Mucosa of descending colon (tissue), 3 donors: ENCODE results near the gene PTGIR. TPM values are rescaled to one million over a fixed set of nuclear protein-coding genes. Genes with fewer than 3 reads are reported as not detected.

ENCODE experiments used
- ATAC-seq: fragments of 200-7000 bp; cut with Tn5 transposase; one replicate; pipeline ENCODE4 v1.9.1; 2020; ENCODE audit warnings: mild to moderate bottlenecking, moderate library complexity
- DNase-seq, 3 donors: peaks; one replicate each; pipeline ENCODE4 v3.0.0-alpha.2; 2020
- H3K36me3 ChIP-seq: fragments of 200-600 bp; one replicate; pipeline ENCODE4 v1.8.0; 2021; ENCODE audit warnings: low read depth, mild to moderate bottlenecking
- H3K4me1 ChIP-seq: fragments of 200-600 bp; one replicate; pipeline ENCODE4 v1.8.0; 2021; ENCODE audit warnings: low read depth, mild to moderate bottlenecking
- H3K4me3 ChIP-seq: fragments of 200-600 bp; one replicate; pipeline ENCODE4 v1.8.0; 2021; ENCODE audit warnings: mild to moderate bottlenecking
- H3K9me3 ChIP-seq: fragments of 200-600 bp; one replicate; pipeline ENCODE4 v1.8.0; 2021; ENCODE audit warnings: mild to moderate bottlenecking
- intact Hi-C, 2 donors: fragments of 100-400 bp; cut with DNase I in 1 of 2; cut with micrococcal nuclease in 1 of 2; formaldehyde crosslinking; loops; one replicate each; pipeline versions ENCODE4 v1.11.0 to v1.11.1; 2022; cut with DNase I, micrococcal nuclease
- total RNA-seq, 3 donors: library from RNA; stranded (reverse); fragmentation: NEBNext Ultra II Directional in 2 of 3; extraction: Animal tissue kit (Norgen Biotek cat#: 25700) in 2 of 3; gene quantifications; one replicate each; pipeline versions ENCODE4 v1.2.1 to v1.2.4, GENCODE V29; 2021 to 2023
- TF ChIP-seq, protein P1 (sequence below): fragments of 200-600 bp; IDR thresholded peaks from one replicate; pipeline ENCODE4 v1.8.0; 2022; ENCODE audit warnings: antibody characterized with exemption, mild to moderate bottlenecking
- donor health status: DM: no; HTN: no; CAD: no; lungs with moderate emphysema.
- donor health status: DM: no; HTN: no; CAD: no.
- donor health status: DM: no; HTN: yes; CAD: no.

Gene PTGIR
- total RNA-seq, 3 donors from 2014 or later: 0.49 to 2.4 (median 2.1) TPM

DNA sequence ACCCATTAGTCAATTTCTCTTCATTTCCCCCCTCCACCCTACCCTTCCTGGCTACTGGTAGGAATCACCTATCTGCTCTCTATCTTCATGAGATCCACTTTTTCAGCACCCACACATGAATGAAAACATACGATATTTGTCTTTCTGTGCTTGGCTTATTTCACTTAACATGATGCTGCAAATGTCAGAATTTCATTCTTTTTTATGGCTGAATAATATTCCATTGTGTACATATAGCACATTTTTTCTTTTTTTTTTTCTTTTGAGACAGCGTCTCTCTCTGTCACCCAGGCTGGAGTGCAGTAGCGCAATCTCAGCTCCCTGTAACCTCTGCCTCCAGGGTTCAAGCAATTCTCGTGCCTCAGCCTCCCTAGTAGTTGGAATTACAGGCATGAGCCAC lies 33.6 kb downstream of the PTGIR start:
- intact Hi-C loops: no loop called here
- TF ChIP-seq, protein P1, sequence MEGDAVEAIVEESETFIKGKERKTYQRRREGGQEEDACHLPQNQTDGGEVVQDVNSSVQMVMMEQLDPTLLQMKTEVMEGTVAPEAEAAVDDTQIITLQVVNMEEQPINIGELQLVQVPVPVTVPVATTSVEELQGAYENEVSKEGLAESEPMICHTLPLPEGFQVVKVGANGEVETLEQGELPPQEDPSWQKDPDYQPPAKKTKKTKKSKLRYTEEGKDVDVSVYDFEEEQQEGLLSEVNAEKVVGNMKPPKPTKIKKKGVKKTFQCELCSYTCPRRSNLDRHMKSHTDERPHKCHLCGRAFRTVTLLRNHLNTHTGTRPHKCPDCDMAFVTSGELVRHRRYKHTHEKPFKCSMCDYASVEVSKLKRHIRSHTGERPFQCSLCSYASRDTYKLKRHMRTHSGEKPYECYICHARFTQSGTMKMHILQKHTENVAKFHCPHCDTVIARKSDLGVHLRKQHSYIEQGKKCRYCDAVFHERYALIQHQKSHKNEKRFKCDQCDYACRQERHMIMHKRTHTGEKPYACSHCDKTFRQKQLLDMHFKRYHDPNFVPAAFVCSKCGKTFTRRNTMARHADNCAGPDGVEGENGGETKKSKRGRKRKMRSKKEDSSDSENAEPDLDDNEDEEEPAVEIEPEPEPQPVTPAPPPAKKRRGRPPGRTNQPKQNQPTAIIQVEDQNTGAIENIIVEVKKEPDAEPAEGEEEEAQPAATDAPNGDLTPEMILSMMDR: no peak
- H3K4me3 ChIP-seq: no peak overlapping the region

DNA sequence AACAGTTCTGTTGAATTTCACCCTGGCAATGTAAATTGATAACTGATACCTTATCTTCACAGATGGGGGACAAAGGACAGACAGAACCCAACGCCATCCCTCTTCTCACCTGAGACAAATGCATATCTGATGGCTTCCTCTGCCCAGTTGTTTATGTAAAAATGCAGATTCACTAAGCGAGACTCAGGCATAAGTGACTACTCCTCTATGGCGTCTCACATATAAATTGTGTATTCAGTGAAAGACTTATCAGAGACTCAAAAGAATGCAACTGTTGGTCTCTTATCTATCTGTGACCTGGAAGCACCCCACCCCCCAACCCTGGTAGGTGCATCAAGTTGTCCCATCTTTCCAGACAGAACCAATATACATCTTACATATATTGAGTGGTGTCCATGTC lies 37.0 kb downstream of the PTGIR start:
- TF ChIP-seq, protein P1: no peak
- no peak for ATAC-seq
- Histone ChIP-seq H3K9me3 (no peaks in the 10 kb centered on the region), H3K4me1 (no peaks in the 10 kb centered on the region), H3K4me3 (no peak overlapping the region), H3K36me3 (no peaks in the 10 kb centered on the region)
- intact Hi-C loops: no loop called here
- DNase-seq: no peak

More for the DNA sequence above, 33.6 kb downstream of the PTGIR start:
- Histone ChIP-seq H3K9me3 (no peaks in the 10 kb centered on the region), H3K36me3 (no peaks in the 10 kb centered on the region), H3K4me1 (no peaks in the 10 kb centered on the region)
- DNase-seq (no peak), ATAC-seq (no peak)

DNA sequence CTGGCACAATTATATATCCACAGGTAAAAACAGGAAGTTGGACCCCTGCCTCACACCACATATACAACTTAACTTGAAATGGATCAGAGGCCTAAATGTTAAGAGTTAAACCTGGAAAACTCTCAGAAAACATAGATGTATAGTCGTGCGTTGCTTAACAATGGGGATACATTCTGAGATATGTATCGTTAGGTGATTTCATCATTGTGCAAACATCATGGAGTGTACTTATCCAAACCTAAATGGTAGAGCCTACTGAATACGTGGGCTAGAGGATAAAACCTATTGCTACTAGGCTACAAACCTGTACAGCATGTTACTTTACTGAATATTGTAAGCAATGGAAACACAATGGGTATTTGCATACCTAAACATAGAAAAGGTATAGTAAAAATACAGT lies 38.6 kb downstream of the PTGIR start:
- TF ChIP-seq, protein P1: no peak
- H3K36me3 ChIP-seq: no peaks in the 10 kb centered on the region
- no peaks in the 10 kb centered on the region for H3K9me3 ChIP-seq
- H3K4me3 ChIP-seq: no peak overlapping the region
- no peaks in the 10 kb centered on the region for H3K4me1 ChIP-seq
- no peak for ATAC-seq
- no peak for DNase-seq
- intact Hi-C loops: no loop called here

DNA sequence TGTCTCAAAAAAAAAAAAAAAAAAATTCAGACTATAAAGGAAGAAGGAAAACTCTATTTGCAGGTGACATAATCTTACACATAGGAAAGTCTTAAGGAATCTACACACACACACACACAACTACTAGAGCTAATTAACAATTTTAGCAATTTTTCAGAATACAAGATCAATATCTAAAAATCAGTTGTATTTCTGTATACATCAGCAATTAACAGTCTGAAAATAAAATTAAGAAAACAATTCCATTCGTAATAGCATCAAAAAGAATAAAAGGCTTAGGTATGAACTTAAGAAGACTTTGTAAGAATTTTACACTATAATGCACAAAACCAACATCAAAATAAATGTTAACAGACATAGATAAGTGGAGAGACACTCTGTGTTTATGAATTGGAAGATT lies 39.4 kb downstream of the PTGIR start:
- TF ChIP-seq, protein P1: no peak
- DNase-seq (no peak), ATAC-seq (no peak)
- no peaks in the 10 kb centered on the region for H3K4me1 ChIP-seq
- H3K36me3 ChIP-seq: no peaks in the 10 kb centered on the region
- H3K4me3 ChIP-seq: no peak overlapping the region
- intact Hi-C loops: no loop called here
- no peaks in the 10 kb centered on the region for H3K9me3 ChIP-seq

DNA sequence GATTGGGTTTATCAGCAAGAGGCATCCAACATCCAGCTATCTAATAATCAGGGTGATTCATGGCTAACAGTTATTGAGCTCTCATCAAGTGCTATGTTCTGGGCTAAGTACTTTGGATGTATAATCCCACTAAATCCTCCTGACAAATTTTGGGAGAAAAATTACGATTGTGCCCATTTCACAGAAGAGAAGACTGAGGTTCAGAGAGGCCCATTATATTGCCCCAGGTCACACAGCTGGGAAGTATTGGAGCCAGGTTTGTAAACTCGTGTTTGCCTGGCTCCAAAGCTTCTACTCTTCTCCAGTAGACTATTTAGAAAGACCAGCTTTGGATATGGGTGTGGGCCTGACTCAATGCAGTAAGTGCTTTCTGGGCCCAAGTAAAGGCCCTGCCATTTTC lies 44.6 kb downstream of the PTGIR start:
- Histone ChIP-seq H3K9me3 (no peaks in the 10 kb centered on the region), H3K4me1 (no peaks in the 10 kb centered on the region), H3K4me3 (no peak overlapping the region), H3K36me3 (no peaks in the 10 kb centered on the region)
- DNase-seq (no peak), ATAC-seq (no peak)
- TF ChIP-seq, protein P1: no peak
- intact Hi-C loops: no loop called here

DNA sequence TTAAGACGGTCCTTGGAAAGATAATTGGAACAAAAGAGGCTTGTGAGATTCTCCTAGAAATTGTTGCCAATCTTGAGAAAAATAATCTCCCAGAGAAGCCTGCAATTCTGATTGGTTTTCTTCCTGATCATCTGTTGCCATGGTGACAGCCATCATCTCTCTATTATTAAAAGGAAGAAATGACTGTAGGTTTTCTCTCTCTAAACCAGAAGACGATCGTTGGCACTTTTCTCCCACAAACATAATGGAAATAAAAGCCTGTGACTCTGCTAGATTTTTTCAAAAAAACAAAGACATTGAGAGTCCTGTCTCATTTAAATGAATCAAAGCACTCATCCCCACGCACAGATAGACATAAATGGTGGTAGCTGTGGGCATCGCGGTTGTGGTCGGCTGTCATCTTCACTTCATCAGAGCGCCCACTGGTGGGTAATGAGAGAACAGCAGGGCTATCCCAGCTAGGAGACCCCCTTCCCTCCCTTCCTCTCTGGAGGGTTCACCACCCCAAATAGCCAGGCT lies 45.5 kb downstream of the PTGIR start:
- DNase-seq: no peak
- no peak for ATAC-seq
- TF ChIP-seq, protein P1: no peak

More for the DNA sequence above, 45.5 kb downstream of the PTGIR start:
- Histone ChIP-seq H3K36me3 (no peaks in the 10 kb centered on the region), H3K4me1 (no peaks in the 10 kb centered on the region), H3K9me3 (no peaks in the 10 kb centered on the region), H3K4me3 (no peak overlapping the region)
- intact Hi-C loops: no loop called here
